Measurements from ENCODE around the gene SMCHD1. TPM values are rescaled to one million over a fixed set of nuclear protein-coding genes. Genes with fewer than 3 reads are reported as not detected.
"Not testable (repeated sequence)": the region's sequence is repeated elsewhere in the genome, so short reads cannot be mapped to it uniquely, and the experiment has no call there.

The SMCHD1 gene
- total RNA-seq, 3 donors from 2014 or later, result 73.9 to 131 (median 102) TPM

GRCh38 chr18:2792395-2792794 is 136.9 kb downstream of the SMCHD1 start:
- no peaks in the 10 kb centered on the region for H3K4me1 ChIP-seq
- H3K9me3 ChIP-seq, result no peaks in the 10 kb centered on the region
- H3K36me3 ChIP-seq, result peaks cover 4% of the 10 kb centered on the region
- no peak overlapping the region for H3K4me3 ChIP-seq
- intact Hi-C loops (cut with DNase I; ENCODE audit: low total_unique reads), result no loop called here
- TF ChIP-seq CTCF (IDR thresholded peaks at IDR 0.05) (no peak), POLR2A (IDR thresholded peaks at IDR 0.05) (no peak), POLR2AphosphoS5 (IDR thresholded peaks at IDR 0.05) (no peak)
- DNase-seq (ENCODE audit: low spot score in 2 of 2), result no peak
- H3K27ac ChIP-seq, result no peak overlapping the region
- no peaks in the 10 kb centered on the region for H3K27me3 ChIP-seq

DNA sequence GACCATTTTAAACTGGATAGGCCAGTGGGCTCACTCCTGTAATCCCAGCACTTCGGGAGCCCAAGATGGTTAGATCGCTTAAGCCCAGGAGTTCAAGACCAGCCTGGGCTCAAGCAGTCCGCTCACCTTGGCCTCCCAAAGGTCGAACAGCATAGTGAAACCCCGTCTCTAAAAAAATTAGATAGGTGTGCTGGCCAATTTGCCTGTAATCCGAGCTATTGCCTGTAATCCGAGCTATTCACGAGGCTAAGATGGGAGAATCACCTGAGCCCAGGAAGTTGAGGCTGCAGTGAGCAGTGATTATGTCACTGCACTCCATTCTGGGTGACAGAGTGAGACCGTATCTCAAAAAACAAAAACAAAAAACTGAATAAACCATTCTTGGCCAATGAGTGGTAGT is 138.6 kb downstream of the SMCHD1 start:
- TF ChIP-seq POLR2A (IDR thresholded peaks at IDR 0.05), result no peak
- TF ChIP-seq CTCF (IDR thresholded peaks at IDR 0.05), result no peak
- TF ChIP-seq POLR2AphosphoS5 (IDR thresholded peaks at IDR 0.05), result no peak
- no peaks in the 10 kb centered on the region for H3K27me3 ChIP-seq
- H3K27ac ChIP-seq, result no peak overlapping the region
- H3K36me3 ChIP-seq, result peaks cover 4% of the 10 kb centered on the region
- H3K4me1 ChIP-seq, result no peaks in the 10 kb centered on the region
- intact Hi-C loops (cut with DNase I; ENCODE audit: low total_unique reads), result no loop called here
- no peaks in the 10 kb centered on the region for H3K9me3 ChIP-seq
- H3K4me3 ChIP-seq, result no peak overlapping the region
- DNase-seq (ENCODE audit: low spot score in 2 of 2), result no peak

GRCh38 chr18:2797951-2798350 is 142.4 kb downstream of the SMCHD1 start:
- Histone ChIP-seq H3K27ac (no peak overlapping the region), H3K27me3 (no peaks in the 10 kb centered on the region), H3K4me3 (no peak overlapping the region), H3K36me3 (peaks cover 4% of the 10 kb centered on the region), H3K4me1 (no peaks in the 10 kb centered on the region), H3K9me3 (no peaks in the 10 kb centered on the region)
- intact Hi-C loops (cut with DNase I; ENCODE audit: low total_unique reads), result no loop called here
- TF ChIP-seq POLR2A (IDR thresholded peaks at IDR 0.05), result no peak
- TF ChIP-seq CTCF (IDR thresholded peaks at IDR 0.05), result no peak
- no peak for TF ChIP-seq POLR2AphosphoS5 (IDR thresholded peaks at IDR 0.05)
- DNase-seq (ENCODE audit: low spot score in 2 of 2), result no peak

GRCh38 chr18:2799369-2799768 is 143.8 kb downstream of the SMCHD1 start:
- no peak for TF ChIP-seq POLR2A (IDR thresholded peaks at IDR 0.05)
- TF ChIP-seq POLR2AphosphoS5 (IDR thresholded peaks at IDR 0.05), result no peak
- TF ChIP-seq CTCF (IDR thresholded peaks at IDR 0.05), result no peak
- DNase-seq (ENCODE audit: low spot score in 2 of 2), result no peak
- H3K4me1 ChIP-seq, result no peaks in the 10 kb centered on the region

GRCh38 chr18:2805970-2806943 is 150.7 kb downstream of the SMCHD1 start:
- intact Hi-C loops (cut with DNase I; ENCODE audit: low total_unique reads), result no loop called here
- H3K4me3 ChIP-seq, result no peak overlapping the region
- H3K36me3 ChIP-seq, result no peaks in the 10 kb centered on the region
- no peaks in the 10 kb centered on the region for H3K27me3 ChIP-seq
- H3K27ac ChIP-seq, result no peak overlapping the region
- H3K9me3 ChIP-seq, result peaks cover 14 to 19% of the 10 kb centered on the region in 2 donors
- DNase-seq (ENCODE audit: low spot score in 2 of 2), result no peak
- TF ChIP-seq POLR2AphosphoS5 (IDR thresholded peaks at IDR 0.05) (no peak), POLR2A (IDR thresholded peaks at IDR 0.05) (no peak), CTCF (IDR thresholded peaks at IDR 0.05) (no peak)
- no peaks in the 10 kb centered on the region for H3K4me1 ChIP-seq

More at GRCh38 chr18:2799369-2799768, 143.8 kb downstream of the SMCHD1 start:
- H3K4me3 ChIP-seq, result no peak overlapping the region
- H3K27me3 ChIP-seq, result no peaks in the 10 kb centered on the region
- peaks cover 4% of the 10 kb centered on the region for H3K36me3 ChIP-seq
- H3K27ac ChIP-seq, result no peak overlapping the region
- no peaks in the 10 kb centered on the region for H3K9me3 ChIP-seq
- intact Hi-C loops (cut with DNase I; ENCODE audit: low total_unique reads), result no loop called here

GRCh38 chr18:2808640-2809039 is 153.1 kb downstream of the SMCHD1 start:
- H3K27me3 ChIP-seq; DNase-seq (ENCODE audit: low spot score in 2 of 2); intact Hi-C loops (cut with DNase I; ENCODE audit: low total_unique reads); H3K27ac ChIP-seq; H3K36me3 ChIP-seq; H3K4me3 ChIP-seq; H3K4me1 ChIP-seq: not testable (repeated sequence)
- H3K9me3 ChIP-seq, result peaks cover 18 to 29% of the 10 kb centered on the region in 2 donors

- not testable (repeated sequence) for H3K27me3 ChIP-seq; H3K27ac ChIP-seq; H3K4me1 ChIP-seq; H3K4me3 ChIP-seq; DNase-seq (ENCODE audit: low spot score in 2 of 2); H3K36me3 ChIP-seq
- intact Hi-C loops (cut with DNase I; ENCODE audit: low total_unique reads), result loop anchor here (2.0 kb wide), 1 partner anchor 27 kb away; no protein-coding TSS in a partner anchor
- peaks cover 25 to 29% of the 10 kb centered on the region in 2 donors for H3K9me3 ChIP-seq
Measured at GRCh38 chr18:2809666-2810183, 154.2 kb downstream of the SMCHD1 start.

Data from breast epithelium (tissue), 4 donors.